HL-60 (cell line): ENCODE measurements around the gene TPH2.

Source experiments
- DNase-seq, 2 experiments: peaks; one replicate each; pipeline ENCODE4 v3.0.0-alpha.2; 2010 to 2020; ENCODE audit warnings: low read depth in 1 of 2, low spot score in 1 of 2
- H3K27ac ChIP-seq: fragments of 250-450 bp; sonication (Bioruptor Pico); replicated peaks from 2 replicates; pipeline ENCODE4 v1.5.1; 2020; ENCODE audit warnings: mild to moderate bottlenecking, moderate library complexity
- H3K27me3 ChIP-seq: fragments of 250-450 bp; sonication (Bioruptor Pico); 2 replicates; pipeline ENCODE4 v1.5.1; 2021; ENCODE audit warnings: mild to moderate bottlenecking, moderate library complexity; ENCODE audit not compliant: insufficient read depth, poor library complexity, severe bottlenecking
- H3K4me3 ChIP-seq: replicated peaks from 2 replicates; pipeline ENCODE4 v1.5.1; 2011; ENCODE audit warnings: mild to moderate bottlenecking, control low read depth, low read length; ENCODE audit not compliant: insufficient read depth
- GABPA ChIP-seq: IDR thresholded peaks from 2 replicates; pipeline ENCODE4 v1.6.1; 2012; ENCODE audit warnings: low read depth
- POLR2AphosphoS5 ChIP-seq: IDR thresholded peaks from 2 replicates; pipeline ENCODE4 v1.6.1; 2012; ENCODE audit warnings: low read depth
- SPI1 ChIP-seq: IDR thresholded peaks from 2 replicates; pipeline ENCODE4 v1.6.1; 2012; ENCODE audit warnings: low read depth, mild to moderate bottlenecking, borderline replicate concordance
- TF ChIP-seq, protein P1 (sequence below): IDR thresholded peaks from 2 replicates; pipeline ENCODE4 v1.6.1; 2012; ENCODE audit warnings: low read depth; ENCODE audit not compliant: insufficient replicate concordance
- TF ChIP-seq, protein P2 (sequence below): IDR thresholded peaks from one replicate; pipeline ENCODE4 v1.5.1; 2011; ENCODE audit warnings: low read length, control low read depth, inconsistent platforms; ENCODE audit not compliant: insufficient read depth

TPH2 gene

DNA sequence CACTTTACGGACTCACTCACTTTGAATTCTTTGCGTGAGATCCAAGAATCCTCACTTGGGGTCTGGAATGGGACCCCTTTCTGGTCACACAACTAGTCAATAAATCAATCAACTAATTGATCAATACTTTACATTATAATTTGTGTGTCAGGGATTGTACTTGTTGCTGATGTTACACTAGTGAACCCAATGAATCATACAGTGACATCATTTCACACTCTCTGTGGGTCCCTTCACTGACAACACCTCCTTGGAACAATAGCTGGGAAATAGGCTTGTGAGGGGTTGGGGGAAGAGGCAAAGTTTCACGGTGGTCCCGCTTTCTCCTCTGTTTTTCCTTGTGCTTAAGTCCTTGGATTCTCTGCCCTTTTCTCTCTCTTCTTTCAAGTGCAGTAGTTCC, 35.0 kb downstream of the TPH2 start:
- TF ChIP-seq POLR2AphosphoS5 = no peak
- no peak for TF ChIP-seq SPI1
- TF ChIP-seq, protein P1, sequence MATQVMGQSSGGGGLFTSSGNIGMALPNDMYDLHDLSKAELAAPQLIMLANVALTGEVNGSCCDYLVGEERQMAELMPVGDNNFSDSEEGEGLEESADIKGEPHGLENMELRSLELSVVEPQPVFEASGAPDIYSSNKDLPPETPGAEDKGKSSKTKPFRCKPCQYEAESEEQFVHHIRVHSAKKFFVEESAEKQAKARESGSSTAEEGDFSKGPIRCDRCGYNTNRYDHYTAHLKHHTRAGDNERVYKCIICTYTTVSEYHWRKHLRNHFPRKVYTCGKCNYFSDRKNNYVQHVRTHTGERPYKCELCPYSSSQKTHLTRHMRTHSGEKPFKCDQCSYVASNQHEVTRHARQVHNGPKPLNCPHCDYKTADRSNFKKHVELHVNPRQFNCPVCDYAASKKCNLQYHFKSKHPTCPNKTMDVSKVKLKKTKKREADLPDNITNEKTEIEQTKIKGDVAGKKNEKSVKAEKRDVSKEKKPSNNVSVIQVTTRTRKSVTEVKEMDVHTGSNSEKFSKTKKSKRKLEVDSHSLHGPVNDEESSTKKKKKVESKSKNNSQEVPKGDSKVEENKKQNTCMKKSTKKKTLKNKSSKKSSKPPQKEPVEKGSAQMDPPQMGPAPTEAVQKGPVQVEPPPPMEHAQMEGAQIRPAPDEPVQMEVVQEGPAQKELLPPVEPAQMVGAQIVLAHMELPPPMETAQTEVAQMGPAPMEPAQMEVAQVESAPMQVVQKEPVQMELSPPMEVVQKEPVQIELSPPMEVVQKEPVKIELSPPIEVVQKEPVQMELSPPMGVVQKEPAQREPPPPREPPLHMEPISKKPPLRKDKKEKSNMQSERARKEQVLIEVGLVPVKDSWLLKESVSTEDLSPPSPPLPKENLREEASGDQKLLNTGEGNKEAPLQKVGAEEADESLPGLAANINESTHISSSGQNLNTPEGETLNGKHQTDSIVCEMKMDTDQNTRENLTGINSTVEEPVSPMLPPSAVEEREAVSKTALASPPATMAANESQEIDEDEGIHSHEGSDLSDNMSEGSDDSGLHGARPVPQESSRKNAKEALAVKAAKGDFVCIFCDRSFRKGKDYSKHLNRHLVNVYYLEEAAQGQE = no peak
- Histone ChIP-seq H3K4me3 (no peak overlapping the region), H3K27me3 (no peaks in the 10 kb centered on the region), H3K27ac (no peak overlapping the region)
- no peak for DNase-seq

DNA sequence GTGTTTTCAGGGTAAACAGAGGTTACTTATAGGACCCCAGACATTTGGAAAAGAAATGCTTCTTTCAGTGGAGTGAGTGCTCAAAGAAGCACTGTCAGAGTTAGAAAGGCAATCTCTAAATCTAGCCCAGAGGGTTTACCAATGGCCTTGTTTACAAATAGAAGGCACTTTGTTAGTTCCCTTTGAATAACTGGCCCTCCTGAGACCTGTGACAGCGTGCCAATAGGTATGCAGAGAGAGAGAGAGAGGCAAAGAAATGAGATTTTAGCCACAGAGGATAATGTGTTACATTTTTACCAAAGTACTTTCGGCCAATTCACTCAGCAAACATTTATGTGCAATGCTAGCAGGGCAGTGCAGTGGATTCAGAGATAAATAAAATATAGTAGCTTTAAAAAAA, 41.9 kb downstream of the TPH2 start:
- Histone ChIP-seq H3K27me3 (no peaks in the 10 kb centered on the region), H3K4me3 (no peak overlapping the region), H3K27ac (no peak overlapping the region)
- TF ChIP-seq, protein P2, sequence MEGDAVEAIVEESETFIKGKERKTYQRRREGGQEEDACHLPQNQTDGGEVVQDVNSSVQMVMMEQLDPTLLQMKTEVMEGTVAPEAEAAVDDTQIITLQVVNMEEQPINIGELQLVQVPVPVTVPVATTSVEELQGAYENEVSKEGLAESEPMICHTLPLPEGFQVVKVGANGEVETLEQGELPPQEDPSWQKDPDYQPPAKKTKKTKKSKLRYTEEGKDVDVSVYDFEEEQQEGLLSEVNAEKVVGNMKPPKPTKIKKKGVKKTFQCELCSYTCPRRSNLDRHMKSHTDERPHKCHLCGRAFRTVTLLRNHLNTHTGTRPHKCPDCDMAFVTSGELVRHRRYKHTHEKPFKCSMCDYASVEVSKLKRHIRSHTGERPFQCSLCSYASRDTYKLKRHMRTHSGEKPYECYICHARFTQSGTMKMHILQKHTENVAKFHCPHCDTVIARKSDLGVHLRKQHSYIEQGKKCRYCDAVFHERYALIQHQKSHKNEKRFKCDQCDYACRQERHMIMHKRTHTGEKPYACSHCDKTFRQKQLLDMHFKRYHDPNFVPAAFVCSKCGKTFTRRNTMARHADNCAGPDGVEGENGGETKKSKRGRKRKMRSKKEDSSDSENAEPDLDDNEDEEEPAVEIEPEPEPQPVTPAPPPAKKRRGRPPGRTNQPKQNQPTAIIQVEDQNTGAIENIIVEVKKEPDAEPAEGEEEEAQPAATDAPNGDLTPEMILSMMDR = no peak
- TF ChIP-seq, protein P1 = no peak
- TF ChIP-seq SPI1 (no peak), POLR2AphosphoS5 (no peak), GABPA (no peak)
- DNase-seq = no peak

DNA sequence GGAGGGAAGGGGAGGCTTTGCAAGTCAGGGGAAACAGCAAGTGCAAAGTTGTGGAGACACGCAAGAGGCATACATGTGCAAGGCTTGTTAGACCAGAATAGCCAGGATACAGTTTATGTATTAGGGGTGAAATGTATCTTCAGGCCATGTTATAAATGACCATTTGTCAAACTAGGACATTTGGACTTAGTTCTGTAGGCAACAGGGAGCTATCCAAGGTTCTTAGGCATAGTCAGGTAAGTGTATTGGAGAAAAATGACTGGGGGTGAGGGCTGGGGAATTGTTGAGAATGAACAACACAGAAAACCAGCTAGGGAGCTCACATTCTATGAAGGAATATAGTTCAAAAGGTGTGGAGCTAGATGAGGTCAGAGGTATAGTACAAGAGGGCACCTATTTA, 42.5 kb downstream of the TPH2 start:
- Histone ChIP-seq H3K4me3 (no peak overlapping the region), H3K27me3 (no peaks in the 10 kb centered on the region), H3K27ac (no peak overlapping the region)
- TF ChIP-seq, protein P1 = peak; percentile 81
- TF ChIP-seq, protein P2 = no peak
- DNase-seq = no peak

DNA sequence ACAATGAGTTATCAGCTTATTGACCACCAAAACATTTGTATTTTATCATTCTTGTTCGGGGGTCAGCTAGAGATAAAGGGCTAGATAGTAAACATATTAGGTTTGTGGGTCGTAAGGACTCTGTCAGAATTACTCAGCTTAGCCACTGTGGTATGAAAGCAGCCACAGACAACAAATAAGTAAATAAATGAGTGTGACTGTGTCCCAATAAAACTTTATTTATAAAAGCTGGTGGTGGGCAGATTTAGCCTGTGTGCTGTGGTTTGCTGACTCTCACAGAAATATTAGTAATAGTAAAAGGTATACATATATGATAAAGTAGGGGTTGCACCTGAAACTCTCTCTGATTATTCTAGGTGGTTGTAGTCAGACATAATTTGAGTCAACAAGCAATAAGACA, 56.1 kb downstream of the TPH2 start:
- TF ChIP-seq, protein P2 = no peak
- TF ChIP-seq, protein P1 = no peak
- no peak for TF ChIP-seq POLR2AphosphoS5
- TF ChIP-seq SPI1 = no peak
- no peak for TF ChIP-seq GABPA
- H3K27ac ChIP-seq = no peak overlapping the region
- no peaks in the 10 kb centered on the region for H3K27me3 ChIP-seq
- no peak for DNase-seq
- H3K4me3 ChIP-seq = no peak overlapping the region
